Activated B cell treated with CpG ODN at 0.5 μM for 24 hours (primary cell): Measurements from ENCODE around the gene MAG. TPM values are rescaled to one million over a fixed set of nuclear protein-coding genes. Genes with fewer than 3 reads are reported as not detected.
A peak's percentile ranks its signal among the peaks of the same experiment; 100 is the strongest.

Source experiments
- ATAC-seq: fragments of 200-7000 bp; cut with Tn5 transposase; one replicate; pipeline ENCODE4 v1.10.0; 2021; ENCODE audit warnings: low read depth, mild to moderate bottlenecking, moderate library complexity
- CTCF ChIA-PET: fragments of 350-600 bp; sonication (Branson Sonifier 250); formaldehyde crosslinking; loops from one replicate; lab custom pipeline; 2021; ENCODE audit warnings: antibody characterized with exemption; lab: Charles Lee
- POLR2A ChIA-PET: fragments of 350-600 bp; sonication (Branson Sonifier 250); formaldehyde crosslinking; loops from one replicate; lab custom pipeline; 2021; ENCODE audit warnings: antibody characterized with exemption; lab: Charles Lee
- DNase-seq: peaks from one replicate; pipeline ENCODE4 v3.0.0; 2022
- H3K27ac Mint-ChIP-seq: one replicate; pipeline ENCODE4 v1.8.0; 2020; ENCODE audit warnings: mixed read lengths
- H3K27me3 Mint-ChIP-seq: one replicate; pipeline ENCODE4 v1.8.0; 2021; ENCODE audit warnings: mixed read lengths
- H3K36me3 Mint-ChIP-seq: one replicate; pipeline ENCODE4 v1.8.0; 2021; ENCODE audit warnings: low read depth, mixed read lengths
- H3K4me1 Mint-ChIP-seq: one replicate; pipeline ENCODE4 v1.8.0; 2021; ENCODE audit warnings: mixed read lengths
- H3K4me3 Mint-ChIP-seq: one replicate; pipeline ENCODE4 v1.8.0; 2020; ENCODE audit warnings: mild to moderate bottlenecking, mixed read lengths
- H3K9me3 Mint-ChIP-seq: one replicate; pipeline ENCODE4 v1.8.0; 2020; ENCODE audit warnings: mixed read lengths
- intact Hi-C: fragments of 100-400 bp; cut with micrococcal nuclease; formaldehyde crosslinking; loops from one replicate; pipeline ENCODE4 v1.15.1; 2024
- total RNA-seq: library from RNA; stranded (reverse); gene quantifications from 2 replicates; pipeline ENCODE4 v1.2.3, GENCODE V29; 2022
- TF ChIP-seq, protein P1 (sequence below): fragments of 200-600 bp; IDR thresholded peaks from one replicate; pipeline ENCODE4 v1.8.0; 2022; ENCODE audit warnings: antibody characterized with exemption, mild to moderate bottlenecking

MAG gene
- total RNA-seq, 1 donor from 2014 or later, result 0.31 TPM

DNA sequence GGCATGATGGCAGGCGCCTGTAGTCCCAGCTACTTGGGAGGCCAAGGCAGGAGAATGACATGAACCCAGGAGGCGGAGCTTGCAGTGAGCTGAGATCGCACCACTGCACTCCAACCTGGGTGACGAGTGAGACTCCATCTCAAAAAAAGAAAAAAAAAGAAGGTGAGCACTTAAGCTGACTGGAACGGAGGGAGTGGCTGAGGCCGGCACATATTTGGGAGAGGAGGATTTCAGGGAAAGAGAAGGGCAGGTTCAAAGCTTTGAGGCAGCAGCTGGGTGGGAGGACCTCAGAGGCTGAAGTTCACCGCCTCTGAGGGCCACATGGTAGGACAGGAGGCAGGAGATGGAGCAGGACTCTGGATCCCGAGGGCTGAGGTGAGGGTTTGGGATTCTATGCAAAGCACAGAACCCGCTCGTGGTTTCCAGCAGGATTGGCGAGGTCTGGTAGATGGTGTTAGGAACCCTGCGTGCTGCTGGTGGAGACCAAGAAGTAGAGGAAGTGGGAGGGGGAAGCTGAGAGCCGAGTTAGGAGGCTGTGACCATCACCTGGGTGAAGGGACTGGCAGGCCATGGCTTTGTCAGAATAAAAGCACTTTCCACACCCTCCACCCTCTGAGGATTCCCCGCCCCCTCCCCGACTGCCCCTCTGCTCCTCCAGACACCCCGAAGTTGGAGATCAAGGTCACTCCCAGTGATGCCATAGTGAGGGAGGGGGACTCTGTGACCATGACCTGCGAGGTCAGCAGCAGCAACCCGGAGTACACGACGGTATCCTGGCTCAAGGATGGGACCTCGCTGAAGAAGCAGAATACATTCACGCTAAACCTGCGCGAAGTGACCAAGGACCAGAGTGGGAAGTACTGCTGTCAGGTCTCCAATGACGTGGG, 45.4 kb downstream of the MAG start:
- Mint-ChIP-seq H3K9me3 (no peaks in the 10 kb centered on the region), H3K4me1 (peaks cover 86% of the 10 kb centered on the region), H3K36me3 (peaks cover 95% of the 10 kb centered on the region), H3K27ac (peak overlapping the region; percentile 95), H3K27me3 (no peaks in the 10 kb centered on the region), H3K4me3 (peak overlapping the region; percentile 72)
- ChIA-PET CTCF (interaction anchor here (0.8 to 1.4 kb wide), 2 partner anchors 10 to 158 kb away, joined by 3 to 5 read pairs; partner anchors contain the start of gene FFAR1), POLR2A (interaction anchor here (0.6 to 17.7 kb wide), 11 partner anchors 8 to 169 kb away, joined by 3 to 645 read pairs (median 5); partner anchors contain the start of genes CD22, FFAR1 and HAMP)
- TF ChIP-seq, protein P1, sequence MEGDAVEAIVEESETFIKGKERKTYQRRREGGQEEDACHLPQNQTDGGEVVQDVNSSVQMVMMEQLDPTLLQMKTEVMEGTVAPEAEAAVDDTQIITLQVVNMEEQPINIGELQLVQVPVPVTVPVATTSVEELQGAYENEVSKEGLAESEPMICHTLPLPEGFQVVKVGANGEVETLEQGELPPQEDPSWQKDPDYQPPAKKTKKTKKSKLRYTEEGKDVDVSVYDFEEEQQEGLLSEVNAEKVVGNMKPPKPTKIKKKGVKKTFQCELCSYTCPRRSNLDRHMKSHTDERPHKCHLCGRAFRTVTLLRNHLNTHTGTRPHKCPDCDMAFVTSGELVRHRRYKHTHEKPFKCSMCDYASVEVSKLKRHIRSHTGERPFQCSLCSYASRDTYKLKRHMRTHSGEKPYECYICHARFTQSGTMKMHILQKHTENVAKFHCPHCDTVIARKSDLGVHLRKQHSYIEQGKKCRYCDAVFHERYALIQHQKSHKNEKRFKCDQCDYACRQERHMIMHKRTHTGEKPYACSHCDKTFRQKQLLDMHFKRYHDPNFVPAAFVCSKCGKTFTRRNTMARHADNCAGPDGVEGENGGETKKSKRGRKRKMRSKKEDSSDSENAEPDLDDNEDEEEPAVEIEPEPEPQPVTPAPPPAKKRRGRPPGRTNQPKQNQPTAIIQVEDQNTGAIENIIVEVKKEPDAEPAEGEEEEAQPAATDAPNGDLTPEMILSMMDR, result no peak
- intact Hi-C loops, result loop anchor here (1.0 to 10.0 kb wide), 2 partner anchors 10 to 567 kb away; partner anchors contain the start of genes FFAR1, HCST, NFKBID and TYROBP
- ATAC-seq (peak; percentile 47), DNase-seq (no peak)

DNA sequence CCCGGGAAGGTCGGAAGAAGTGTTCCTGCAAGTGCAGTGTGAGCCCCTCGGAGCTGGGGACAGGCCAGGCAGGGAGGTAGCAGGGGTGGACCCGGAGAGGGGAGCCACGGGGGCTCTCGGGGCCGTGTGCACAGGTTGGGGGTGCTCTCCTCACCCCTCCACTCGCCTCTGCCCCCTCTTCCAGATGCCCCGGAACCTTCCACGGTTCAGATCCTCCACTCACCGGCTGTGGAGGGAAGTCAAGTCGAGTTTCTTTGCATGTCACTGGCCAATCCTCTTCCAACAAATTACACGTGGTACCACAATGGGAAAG, 46.0 kb downstream of the MAG start:
- Mint-ChIP-seq H3K27ac (peak overlapping the region; percentile 95), H3K4me1 (peaks cover 84% of the 10 kb centered on the region), H3K36me3 (peaks cover 95% of the 10 kb centered on the region), H3K27me3 (no peaks in the 10 kb centered on the region), H3K9me3 (no peaks in the 10 kb centered on the region), H3K4me3 (peak overlapping the region; percentile 72)
- intact Hi-C loops, result loop anchor here (1.0 to 10.0 kb wide), 2 partner anchors 9 to 567 kb away; partner anchors contain the start of genes FFAR1, HCST, NFKBID and TYROBP
- DNase-seq, result no peak
- no peak for ATAC-seq
- ChIA-PET CTCF (interaction anchor here (0.8 to 1.4 kb wide), 2 partner anchors 10 to 157 kb away, joined by 3 to 5 read pairs; partner anchors contain the start of gene FFAR1), POLR2A (interaction anchor here (0.6 to 17.7 kb wide), 8 partner anchors 9 to 42 kb away, joined by 3 to 645 read pairs (median 5); partner anchors contain the start of genes CD22 and FFAR1)
- TF ChIP-seq, protein P1, result no peak

DNA sequence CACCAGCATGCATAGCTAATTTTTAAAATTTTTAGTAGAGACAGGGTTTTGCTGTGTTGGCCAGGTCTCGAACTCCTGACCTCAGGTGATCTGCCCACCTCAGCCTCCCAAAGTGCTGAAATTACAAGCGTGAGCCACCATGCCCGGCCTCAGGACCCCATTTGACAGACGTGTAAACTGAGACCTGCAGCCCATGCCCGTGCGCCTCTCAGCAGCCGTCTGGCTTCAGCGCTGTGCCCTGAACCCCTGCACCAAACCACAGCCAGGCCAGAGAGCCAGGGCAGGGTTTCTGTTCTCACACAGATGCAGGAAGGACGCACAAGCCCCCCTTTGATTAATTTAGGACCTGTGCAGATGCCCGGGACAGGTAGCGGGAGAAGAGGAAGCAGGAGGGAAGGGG, 48.5 kb downstream of the MAG start:
- no peaks in the 10 kb centered on the region for H3K9me3 Mint-ChIP-seq
- CTCF ChIA-PET, result interaction anchor here (0.7 kb wide), 1 partner anchor 12 kb away, joined by 3 read pairs; no protein-coding TSS in a partner anchor
- peaks cover 92% of the 10 kb centered on the region for H3K36me3 Mint-ChIP-seq
- peaks cover 82% of the 10 kb centered on the region for H3K4me1 Mint-ChIP-seq
- DNase-seq (no peak), ATAC-seq (no peak)
- intact Hi-C loops, result loop anchor here (10.0 kb wide), 1 partner anchor 276 kb away; no protein-coding TSS in a partner anchor
- POLR2A ChIA-PET, result interaction anchor here (0.7 to 2.9 kb wide), 4 partner anchors 9 to 404 kb away, joined by 3 to 23 read pairs (median 4); partner anchors contain the start of gene CD22
- TF ChIP-seq, protein P1, result no peak
- H3K27me3 Mint-ChIP-seq, result no peaks in the 10 kb centered on the region
- peak overlapping the region; percentile 37 for H3K27ac Mint-ChIP-seq
- H3K4me3 Mint-ChIP-seq, result no peak overlapping the region

DNA sequence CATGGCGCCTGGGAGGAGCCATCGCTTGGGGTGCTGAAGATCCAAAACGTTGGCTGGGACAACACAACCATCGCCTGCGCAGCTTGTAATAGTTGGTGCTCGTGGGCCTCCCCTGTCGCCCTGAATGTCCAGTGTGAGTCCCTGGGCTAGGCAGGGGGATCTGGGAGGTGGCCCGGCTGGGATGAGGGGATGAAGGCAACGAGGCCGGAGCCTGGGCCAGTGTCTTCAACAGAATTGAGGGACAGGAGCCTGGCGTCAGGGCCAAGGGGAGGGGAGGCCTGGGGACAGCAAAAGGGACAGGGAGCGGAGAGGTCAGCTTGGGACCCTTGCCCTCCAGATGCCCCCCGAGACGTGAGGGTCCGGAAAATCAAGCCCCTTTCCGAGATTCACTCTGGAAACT, 49.0 kb downstream of the MAG start:
- H3K9me3 Mint-ChIP-seq, result no peaks in the 10 kb centered on the region
- no peaks in the 10 kb centered on the region for H3K27me3 Mint-ChIP-seq
- no peak for ATAC-seq
- CTCF ChIA-PET, result no interaction called here
- H3K36me3 Mint-ChIP-seq, result peaks cover 92% of the 10 kb centered on the region
- POLR2A ChIA-PET, result interaction anchor here (1.4 to 2.9 kb wide), 2 partner anchors 8 to 9 kb away, joined by 3 to 23 read pairs; no protein-coding TSS in a partner anchor
- intact Hi-C loops, result loop anchor here (10.0 kb wide), 1 partner anchor 276 kb away; no protein-coding TSS in a partner anchor
- H3K4me1 Mint-ChIP-seq, result peaks cover 82% of the 10 kb centered on the region
- no peak overlapping the region for H3K4me3 Mint-ChIP-seq
- DNase-seq, result no peak
- TF ChIP-seq, protein P1, result no peak
- peak overlapping the region; percentile 37 for H3K27ac Mint-ChIP-seq
